ENCODE results near the gene GVQW3.
A peak's percentile ranks its signal among the peaks of the same experiment; 100 is the strongest.

GVQW3 gene

DNA sequence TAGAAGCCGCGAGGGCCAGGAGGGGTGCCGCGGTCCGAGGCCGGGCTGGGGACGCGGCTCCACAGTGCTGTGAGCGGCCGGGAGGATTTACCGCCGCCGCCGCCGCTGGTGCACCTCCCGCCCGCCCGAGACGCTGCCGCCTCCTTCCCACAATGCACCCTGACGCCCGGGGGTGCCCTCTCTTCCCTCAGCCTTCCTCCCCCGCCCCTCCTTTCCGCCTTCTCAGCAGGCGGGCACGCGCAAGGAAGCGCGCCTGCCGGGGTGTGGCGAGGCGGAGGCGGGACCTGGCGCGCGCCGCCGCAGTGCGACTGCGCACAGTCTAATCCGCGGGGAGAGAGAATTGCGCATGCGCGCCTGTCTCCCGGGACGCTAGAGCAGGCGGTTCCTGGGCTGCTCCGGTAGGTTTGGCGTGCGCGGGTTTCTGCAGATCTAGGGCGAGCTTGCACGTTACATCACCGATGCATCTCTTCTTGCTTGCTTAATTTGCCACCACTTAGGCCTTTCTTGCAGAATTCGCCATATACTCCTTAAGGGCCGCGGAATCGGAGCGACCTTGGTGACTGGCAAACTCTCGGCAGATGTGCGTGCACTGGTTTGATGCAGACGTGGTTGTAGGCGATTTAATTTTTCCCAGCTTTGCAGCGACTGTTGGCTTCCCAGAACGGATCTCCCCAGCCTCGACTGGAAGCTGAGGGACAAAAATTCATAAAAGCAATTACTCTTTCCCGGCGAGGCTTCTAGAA lies at the start of gene GVQW3, which contains the start of gene THAP12 (continued):
- TF ChIP-seq, protein P1, sequence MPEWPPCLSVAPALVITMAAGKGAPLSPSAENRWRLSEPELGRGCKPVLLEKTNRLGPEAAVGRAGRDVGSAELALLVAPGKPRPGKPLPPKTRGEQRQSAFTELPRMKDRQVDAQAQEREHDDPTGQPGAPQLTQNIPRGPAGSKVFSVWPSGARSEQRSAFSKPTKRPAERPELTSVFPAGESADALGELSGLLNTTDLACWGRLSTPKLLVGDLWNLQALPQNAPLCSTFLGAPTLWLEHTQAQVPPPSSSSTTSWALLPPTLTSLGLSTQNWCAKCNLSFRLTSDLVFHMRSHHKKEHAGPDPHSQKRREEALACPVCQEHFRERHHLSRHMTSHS (tag by site-specific recombination; IDR thresholded peaks at IDR 0.05) = no peak
- TF ChIP-seq ZNF146 (tag by site-specific recombination; IDR thresholded peaks at IDR 0.05) (no peak; the same call in 1 of the 2 replicates), ZNF248 (tag by site-specific recombination; IDR thresholded peaks at IDR 0.05) (no peak), ZBTB1 (tag by site-specific recombination; IDR thresholded peaks at IDR 0.05) (no peak), ZNF394 (tag by site-specific recombination; IDR thresholded peaks at IDR 0.05; ENCODE audit: borderline replicate concordance) (peak; percentile 48; the same call in 1 of the 2 replicates), ZNF610 (tag by site-specific recombination; IDR thresholded peaks at IDR 0.05; ENCODE audit: borderline replicate concordance) (0 out of 2 replicates have a peak, but pooled peaks have one; percentile 52), GLIS1 (tag by site-specific recombination; IDR thresholded peaks at IDR 0.05) (peak; percentile 44), AEBP2 (tag by site-specific recombination; IDR thresholded peaks at IDR 0.05; ENCODE audit: borderline replicate concordance) (no peak), ZNF24 (tag by site-specific recombination; IDR thresholded peaks at IDR 0.05) (no peak), ZNF23 (tag by site-specific recombination; IDR thresholded peaks at IDR 0.05; ENCODE audit: borderline replicate concordance) (no peak), ZNF704 (tag by site-specific recombination; IDR thresholded peaks at IDR 0.05) (no peak), ZBTB21 (tag by site-specific recombination; IDR thresholded peaks at IDR 0.05) (no peak), ZNF521 (tag by site-specific recombination; IDR thresholded peaks at IDR 0.05) (no peak), ZNF133 (tag by site-specific recombination; IDR thresholded peaks at IDR 0.05) (no peak), ZNF202 (tag by site-specific recombination; IDR thresholded peaks at IDR 0.05; ENCODE audit: borderline replicate concordance) (no peak), ZNF561 (tag by site-specific recombination; IDR thresholded peaks at IDR 0.05; ENCODE audit: borderline replicate concordance) (no peak), ZNF175 (tag by site-specific recombination; IDR thresholded peaks at IDR 0.05) (no peak), ZNF223 (tag by site-specific recombination; IDR thresholded peaks at IDR 0.05) (no peak), ZNF48 (tag by site-specific recombination; IDR thresholded peaks at IDR 0.05) (no peak), ZNF660 (tag by site-specific recombination; IDR thresholded peaks at IDR 0.05) (peak; percentile 65; the same call in 1 of the 2 replicates), ZNF354C (tag by site-specific recombination; IDR thresholded peaks at IDR 0.05; ENCODE audit: borderline replicate concordance, low read depth) (no peak)
- TF ChIP-seq, protein P2, sequence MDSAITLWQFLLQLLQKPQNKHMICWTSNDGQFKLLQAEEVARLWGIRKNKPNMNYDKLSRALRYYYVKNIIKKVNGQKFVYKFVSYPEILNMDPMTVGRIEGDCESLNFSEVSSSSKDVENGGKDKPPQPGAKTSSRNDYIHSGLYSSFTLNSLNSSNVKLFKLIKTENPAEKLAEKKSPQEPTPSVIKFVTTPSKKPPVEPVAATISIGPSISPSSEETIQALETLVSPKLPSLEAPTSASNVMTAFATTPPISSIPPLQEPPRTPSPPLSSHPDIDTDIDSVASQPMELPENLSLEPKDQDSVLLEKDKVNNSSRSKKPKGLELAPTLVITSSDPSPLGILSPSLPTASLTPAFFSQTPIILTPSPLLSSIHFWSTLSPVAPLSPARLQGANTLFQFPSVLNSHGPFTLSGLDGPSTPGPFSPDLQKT (IDR thresholded peaks at IDR 0.05; ENCODE audit: borderline replicate concordance, low read depth, low read length) = no peak
- TF ChIP-seq, protein P3, sequence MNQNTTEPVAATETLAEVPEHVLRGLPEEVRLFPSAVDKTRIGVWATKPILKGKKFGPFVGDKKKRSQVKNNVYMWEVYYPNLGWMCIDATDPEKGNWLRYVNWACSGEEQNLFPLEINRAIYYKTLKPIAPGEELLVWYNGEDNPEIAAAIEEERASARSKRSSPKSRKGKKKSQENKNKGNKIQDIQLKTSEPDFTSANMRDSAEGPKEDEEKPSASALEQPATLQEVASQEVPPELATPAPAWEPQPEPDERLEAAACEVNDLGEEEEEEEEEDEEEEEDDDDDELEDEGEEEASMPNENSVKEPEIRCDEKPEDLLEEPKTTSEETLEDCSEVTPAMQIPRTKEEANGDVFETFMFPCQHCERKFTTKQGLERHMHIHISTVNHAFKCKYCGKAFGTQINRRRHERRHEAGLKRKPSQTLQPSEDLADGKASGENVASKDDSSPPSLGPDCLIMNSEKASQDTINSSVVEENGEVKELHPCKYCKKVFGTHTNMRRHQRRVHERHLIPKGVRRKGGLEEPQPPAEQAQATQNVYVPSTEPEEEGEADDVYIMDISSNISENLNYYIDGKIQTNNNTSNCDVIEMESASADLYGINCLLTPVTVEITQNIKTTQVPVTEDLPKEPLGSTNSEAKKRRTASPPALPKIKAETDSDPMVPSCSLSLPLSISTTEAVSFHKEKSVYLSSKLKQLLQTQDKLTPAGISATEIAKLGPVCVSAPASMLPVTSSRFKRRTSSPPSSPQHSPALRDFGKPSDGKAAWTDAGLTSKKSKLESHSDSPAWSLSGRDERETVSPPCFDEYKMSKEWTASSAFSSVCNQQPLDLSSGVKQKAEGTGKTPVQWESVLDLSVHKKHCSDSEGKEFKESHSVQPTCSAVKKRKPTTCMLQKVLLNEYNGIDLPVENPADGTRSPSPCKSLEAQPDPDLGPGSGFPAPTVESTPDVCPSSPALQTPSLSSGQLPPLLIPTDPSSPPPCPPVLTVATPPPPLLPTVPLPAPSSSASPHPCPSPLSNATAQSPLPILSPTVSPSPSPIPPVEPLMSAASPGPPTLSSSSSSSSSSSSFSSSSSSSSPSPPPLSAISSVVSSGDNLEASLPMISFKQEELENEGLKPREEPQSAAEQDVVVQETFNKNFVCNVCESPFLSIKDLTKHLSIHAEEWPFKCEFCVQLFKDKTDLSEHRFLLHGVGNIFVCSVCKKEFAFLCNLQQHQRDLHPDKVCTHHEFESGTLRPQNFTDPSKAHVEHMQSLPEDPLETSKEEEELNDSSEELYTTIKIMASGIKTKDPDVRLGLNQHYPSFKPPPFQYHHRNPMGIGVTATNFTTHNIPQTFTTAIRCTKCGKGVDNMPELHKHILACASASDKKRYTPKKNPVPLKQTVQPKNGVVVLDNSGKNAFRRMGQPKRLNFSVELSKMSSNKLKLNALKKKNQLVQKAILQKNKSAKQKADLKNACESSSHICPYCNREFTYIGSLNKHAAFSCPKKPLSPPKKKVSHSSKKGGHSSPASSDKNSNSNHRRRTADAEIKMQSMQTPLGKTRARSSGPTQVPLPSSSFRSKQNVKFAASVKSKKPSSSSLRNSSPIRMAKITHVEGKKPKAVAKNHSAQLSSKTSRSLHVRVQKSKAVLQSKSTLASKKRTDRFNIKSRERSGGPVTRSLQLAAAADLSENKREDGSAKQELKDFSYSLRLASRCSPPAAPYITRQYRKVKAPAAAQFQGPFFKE (tag by site-specific recombination; IDR thresholded peaks at IDR 0.05; ENCODE audit: borderline replicate concordance) = no peak
- TF ChIP-seq, protein P4, sequence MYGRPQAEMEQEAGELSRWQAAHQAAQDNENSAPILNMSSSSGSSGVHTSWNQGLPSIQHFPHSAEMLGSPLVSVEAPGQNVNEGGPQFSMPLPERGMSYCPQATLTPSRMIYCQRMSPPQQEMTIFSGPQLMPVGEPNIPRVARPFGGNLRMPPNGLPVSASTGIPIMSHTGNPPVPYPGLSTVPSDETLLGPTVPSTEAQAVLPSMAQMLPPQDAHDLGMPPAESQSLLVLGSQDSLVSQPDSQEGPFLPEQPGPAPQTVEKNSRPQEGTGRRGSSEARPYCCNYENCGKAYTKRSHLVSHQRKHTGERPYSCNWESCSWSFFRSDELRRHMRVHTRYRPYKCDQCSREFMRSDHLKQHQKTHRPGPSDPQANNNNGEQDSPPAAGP (tag by site-specific recombination; IDR thresholded peaks at IDR 0.05) = peak; percentile 76; the same call in 1 of the 2 replicates
- TF ChIP-seq, protein P5, sequence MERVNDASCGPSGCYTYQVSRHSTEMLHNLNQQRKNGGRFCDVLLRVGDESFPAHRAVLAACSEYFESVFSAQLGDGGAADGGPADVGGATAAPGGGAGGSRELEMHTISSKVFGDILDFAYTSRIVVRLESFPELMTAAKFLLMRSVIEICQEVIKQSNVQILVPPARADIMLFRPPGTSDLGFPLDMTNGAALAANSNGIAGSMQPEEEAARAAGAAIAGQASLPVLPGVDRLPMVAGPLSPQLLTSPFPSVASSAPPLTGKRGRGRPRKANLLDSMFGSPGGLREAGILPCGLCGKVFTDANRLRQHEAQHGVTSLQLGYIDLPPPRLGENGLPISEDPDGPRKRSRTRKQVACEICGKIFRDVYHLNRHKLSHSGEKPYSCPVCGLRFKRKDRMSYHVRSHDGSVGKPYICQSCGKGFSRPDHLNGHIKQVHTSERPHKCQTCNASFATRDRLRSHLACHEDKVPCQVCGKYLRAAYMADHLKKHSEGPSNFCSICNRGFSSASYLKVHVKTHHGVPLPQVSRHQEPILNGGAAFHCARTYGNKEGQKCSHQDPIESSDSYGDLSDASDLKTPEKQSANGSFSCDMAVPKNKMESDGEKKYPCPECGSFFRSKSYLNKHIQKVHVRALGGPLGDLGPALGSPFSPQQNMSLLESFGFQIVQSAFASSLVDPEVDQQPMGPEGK (tag by site-specific recombination; IDR thresholded peaks at IDR 0.05) = peak; percentile 90
